ENCODE results near the gene PANK4.

The PANK4 gene

GRCh38 chr1:2494323-2494693 is 32.1 kb downstream of the PANK4 start:
- DNase-seq = no peak

- no peak for DNase-seq
Measured at GRCh38 chr1:2493691-2494322, 32.6 kb downstream of the PANK4 start.

GRCh38 chr1:2493218-2493617 is 33.2 kb downstream of the PANK4 start:
- DNase-seq = no peak

- no peak for DNase-seq
Measured at GRCh38 chr1:2492091-2492490, 34.3 kb downstream of the PANK4 start.

- no peak for DNase-seq
Measured at GRCh38 chr1:2489615-2490014, 36.8 kb downstream of the PANK4 start.

- no peak for DNase-seq
Measured at GRCh38 chr1:2488688-2489087, 37.7 kb downstream of the PANK4 start.

- no peak for DNase-seq
Measured at GRCh38 chr1:2486558-2486957, 39.8 kb downstream of the PANK4 start.

GRCh38 chr1:2486041-2486440 is 40.4 kb downstream of the PANK4 start:
- DNase-seq = no peak

- no peak for DNase-seq
Measured at GRCh38 chr1:2483970-2484369, 42.4 kb downstream of the PANK4 start.

- no peak for DNase-seq
Measured at GRCh38 chr1:2483026-2483425, 43.4 kb downstream of the PANK4 start.

- DNase-seq = no peak
Measured at GRCh38 chr1:2482588-2482987, 43.8 kb downstream of the PANK4 start.

GRCh38 chr1:2481885-2482284 is 44.5 kb downstream of the PANK4 start:
- DNase-seq = no peak

GRCh38 chr1:2480986-2481364 is 45.4 kb downstream of the PANK4 start:
- DNase-seq = no peak

GRCh38 chr1:2480236-2480985 is 46.0 kb downstream of the PANK4 start:
- DNase-seq = no peak

GRCh38 chr1:2479618-2480017 is 46.8 kb downstream of the PANK4 start:
- no peak for DNase-seq

- no peak for DNase-seq
Measured at GRCh38 chr1:2479186-2479585, 47.2 kb downstream of the PANK4 start.

- DNase-seq = no peak
Measured at GRCh38 chr1:2477791-2478499, 48.5 kb downstream of the PANK4 start.

GRCh38 chr1:2477309-2477708 is 49.1 kb downstream of the PANK4 start:
- DNase-seq = no peak

- no peak for DNase-seq
Measured at GRCh38 chr1:2476061-2476999, 50.1 kb downstream of the PANK4 start, which contains the start of gene PLCH2. TSS of gene PLCH2 (plus strand) at chr1:2476289. CDS start at chr1:2476589, 300 bp downstream.

- no peak for DNase-seq
Measured at GRCh38 chr1:2475571-2475970, 50.8 kb downstream of the PANK4 start.

GRCh38 chr1:2474933-2475371 is 51.4 kb downstream of the PANK4 start:
- no peak for DNase-seq

- DNase-seq = no peak
Measured at GRCh38 chr1:2474104-2474844, 52.1 kb downstream of the PANK4 start.
